Cerebellar cortex (tissue), 1 donor: Measurements from ENCODE around the gene PPP1R10.

Experiments used
- DNase-seq: peaks from one replicate; pipeline ENCODE4 v3.0.0-alpha.2; 2015; ENCODE audit warnings: low spot score

Gene PPP1R10

GRCh38 chr6:30619561-30619960, 2.5 kb upstream of the PPP1R10 start:
- no peak for DNase-seq

GRCh38 chr6:30618270-30618797, 1.3 kb upstream of the PPP1R10 start:
- no peak for DNase-seq

GRCh38 chr6:30617565-30618269, 674 bp upstream of the PPP1R10 start, which contains the start of gene MRPS18B:
TSS of gene MRPS18B (plus strand) at chr6:30617840. CDS start at chr6:30617866, 26 bp downstream.
- DNase-seq: peak; percentile 99

- peak; percentile 71 for DNase-seq
Measured at GRCh38 chr6:30615958-30616810, 859 bp downstream of the PPP1R10 start.

- peak; percentile 94 for DNase-seq
Measured at GRCh38 chr6:30615219-30615957, 1.7 kb downstream of the PPP1R10 start.

- peak; percentile 100 for DNase-seq
Measured at GRCh38 chr6:30614843-30615218, 2.2 kb downstream of the PPP1R10 start.

- no peak for DNase-seq
Measured at GRCh38 chr6:30614044-30614842, 2.8 kb downstream of the PPP1R10 start.

- no peak for DNase-seq
Measured at GRCh38 chr6:30613251-30614043, 3.6 kb downstream of the PPP1R10 start.

GRCh38 chr6:30612687-30613248, 4.3 kb downstream of the PPP1R10 start:
- peak; percentile 33 for DNase-seq

- DNase-seq: peak; percentile 49
Measured at GRCh38 chr6:30612213-30612612, 4.8 kb downstream of the PPP1R10 start.

- DNase-seq: no peak
Measured at GRCh38 chr6:30611856-30612194, 5.2 kb downstream of the PPP1R10 start.

- DNase-seq: no peak
Measured at GRCh38 chr6:30611150-30611855, 5.7 kb downstream of the PPP1R10 start.

- no peak for DNase-seq
Measured at GRCh38 chr6:30610065-30610464, 7.0 kb downstream of the PPP1R10 start.

GRCh38 chr6:30603961-30604360, 13.1 kb downstream of the PPP1R10 start:
- no peak for DNase-seq

GRCh38 chr6:30601815-30602641, 15.0 kb downstream of the PPP1R10 start:
- no peak for DNase-seq

- DNase-seq: no peak
Measured at GRCh38 chr6:30601436-30601814, 15.6 kb downstream of the PPP1R10 start.

- peak; percentile 34 for DNase-seq
Measured at GRCh38 chr6:30600451-30600961, 16.5 kb downstream of the PPP1R10 start.

GRCh38 chr6:30599625-30600324, 17.3 kb downstream of the PPP1R10 start:
- no peak for DNase-seq
